Retinal pigment epithelial cell (primary cell): ENCODE results near the gene TPT1.

Source experiments
- DNase-seq: peaks from one replicate; pipeline ENCODE4 v3.0.0-alpha.2; 2010; ENCODE audit warnings: low read depth
- H3K4me3 ChIP-seq: 2 replicates; pipeline ENCODE4 v1.5.1; 2011; ENCODE audit warnings: mild to moderate bottlenecking, low read length, control low read depth, moderate library complexity
- TF ChIP-seq, protein P1 (sequence below): conservative IDR thresholded peaks from 2 replicates; pipeline ENCODE4 v1.5.1; 2011; ENCODE audit warnings: low read depth, low read length, control low read depth, inconsistent platforms

The TPT1 gene

GRCh38 chr13:45331123-45331619 is 9.8 kb downstream of the TPT1 start:
- no peak for DNase-seq
- no peak overlapping the region for H3K4me3 ChIP-seq
- TF ChIP-seq, protein P1, sequence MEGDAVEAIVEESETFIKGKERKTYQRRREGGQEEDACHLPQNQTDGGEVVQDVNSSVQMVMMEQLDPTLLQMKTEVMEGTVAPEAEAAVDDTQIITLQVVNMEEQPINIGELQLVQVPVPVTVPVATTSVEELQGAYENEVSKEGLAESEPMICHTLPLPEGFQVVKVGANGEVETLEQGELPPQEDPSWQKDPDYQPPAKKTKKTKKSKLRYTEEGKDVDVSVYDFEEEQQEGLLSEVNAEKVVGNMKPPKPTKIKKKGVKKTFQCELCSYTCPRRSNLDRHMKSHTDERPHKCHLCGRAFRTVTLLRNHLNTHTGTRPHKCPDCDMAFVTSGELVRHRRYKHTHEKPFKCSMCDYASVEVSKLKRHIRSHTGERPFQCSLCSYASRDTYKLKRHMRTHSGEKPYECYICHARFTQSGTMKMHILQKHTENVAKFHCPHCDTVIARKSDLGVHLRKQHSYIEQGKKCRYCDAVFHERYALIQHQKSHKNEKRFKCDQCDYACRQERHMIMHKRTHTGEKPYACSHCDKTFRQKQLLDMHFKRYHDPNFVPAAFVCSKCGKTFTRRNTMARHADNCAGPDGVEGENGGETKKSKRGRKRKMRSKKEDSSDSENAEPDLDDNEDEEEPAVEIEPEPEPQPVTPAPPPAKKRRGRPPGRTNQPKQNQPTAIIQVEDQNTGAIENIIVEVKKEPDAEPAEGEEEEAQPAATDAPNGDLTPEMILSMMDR, result no peak

DNA sequence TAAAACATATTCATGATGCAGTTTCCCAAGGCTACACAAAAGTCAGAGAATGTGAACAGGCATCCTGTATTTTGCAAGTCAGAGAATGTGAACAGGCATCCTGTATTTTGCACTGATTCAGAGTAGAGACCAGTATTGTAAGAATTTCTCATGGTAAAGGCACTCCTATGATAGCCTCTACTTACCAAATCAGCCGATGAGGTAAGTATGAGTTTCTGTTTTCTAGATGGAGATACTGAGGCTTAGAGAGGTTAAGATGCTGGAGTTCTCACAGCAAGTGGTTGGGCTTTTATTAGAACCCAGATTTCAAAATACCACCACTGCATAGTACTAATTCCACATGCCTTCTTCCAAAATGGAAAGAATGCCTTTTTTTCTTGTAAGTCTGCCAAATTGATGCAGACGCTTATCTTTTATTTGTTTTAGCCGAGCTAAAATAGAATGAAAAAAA is 12.3 kb downstream of the TPT1 start:
- H3K4me3 ChIP-seq, result no peak overlapping the region
- TF ChIP-seq, protein P1, result no peak
- no peak for DNase-seq

DNA sequence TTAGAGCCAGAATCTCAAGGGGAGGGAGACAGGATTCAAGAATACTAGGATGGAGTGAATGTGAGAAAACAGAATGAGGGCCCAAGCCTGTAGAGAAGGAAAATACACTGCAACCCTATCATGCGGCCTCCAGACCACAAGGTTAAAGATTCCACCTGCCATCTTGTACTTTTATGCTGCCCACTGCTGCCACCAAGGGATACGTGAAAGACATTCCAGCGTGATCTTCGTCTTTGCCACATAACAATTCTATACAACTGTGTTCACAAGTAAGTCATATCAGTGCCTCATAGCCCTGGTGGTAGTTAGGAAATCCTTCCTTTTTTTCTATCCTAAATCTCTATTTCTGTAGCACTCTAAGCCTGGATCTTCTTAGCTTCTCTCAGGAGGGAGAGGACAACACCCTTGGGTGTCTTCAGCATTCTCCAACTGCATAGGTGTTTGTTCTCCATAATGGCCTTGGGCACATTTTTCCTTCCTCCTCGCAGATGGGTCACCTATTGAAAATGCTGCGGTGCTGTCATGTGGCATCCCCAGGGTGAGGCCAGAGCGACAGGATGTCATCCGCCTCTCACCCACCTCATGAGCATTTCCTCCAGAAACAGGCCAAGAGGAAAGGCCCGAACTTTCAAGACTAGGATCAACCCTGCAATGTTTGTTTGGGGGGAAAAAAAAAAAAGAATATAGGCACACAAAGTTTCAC is 13.6 kb downstream of the TPT1 start:
- no peak for DNase-seq
- H3K4me3 ChIP-seq, result no peak overlapping the region
- TF ChIP-seq, protein P1, result no peak

- TF ChIP-seq, protein P1, result no peak
- no peak overlapping the region for H3K4me3 ChIP-seq
- no peak for DNase-seq
Observed at GRCh38 chr13:45325806-45326205, 15.2 kb downstream of the TPT1 start.

GRCh38 chr13:45320876-45321629 is 19.9 kb downstream of the TPT1 start:
- H3K4me3 ChIP-seq, result no peak overlapping the region
- no peak for DNase-seq
- TF ChIP-seq, protein P1, result no peak

GRCh38 chr13:45316996-45317395 is 24.0 kb downstream of the TPT1 start:
- no peak overlapping the region for H3K4me3 ChIP-seq
- DNase-seq, result no peak
- TF ChIP-seq, protein P1, result no peak

- no peak overlapping the region for H3K4me3 ChIP-seq
- DNase-seq, result no peak
Observed at GRCh38 chr13:45316338-45316737, 24.6 kb downstream of the TPT1 start.

More at GRCh38 chr13:45316338-45316737, 24.6 kb downstream of the TPT1 start:
- TF ChIP-seq, protein P1, result no peak
